HG03097 (cell line): ENCODE measurements around the gene LDLRAD3.

Experiments
- ATAC-seq: cut with Tn5 transposase; IDR thresholded peaks from one replicate; pipeline ENCODE4 v1.9.1; 2021; ENCODE audit not compliant: unreplicated experiment, low FRiP score

The LDLRAD3 gene

GRCh38 chr11:36118084-36118483 lies 174.2 kb downstream of the LDLRAD3 start:
- ATAC-seq: no peak

GRCh38 chr11:36119300-36119699 lies 175.4 kb downstream of the LDLRAD3 start:
- no peak for ATAC-seq

- no peak for ATAC-seq
These were observed 177.2 kb downstream of the LDLRAD3 start for GRCh38 chr11:36121054-36121453.

- no peak for ATAC-seq
These were observed 178.8 kb downstream of the LDLRAD3 start for GRCh38 chr11:36122671-36123070.

GRCh38 chr11:36123336-36124101 lies 179.7 kb downstream of the LDLRAD3 start:
- no peak for ATAC-seq

- ATAC-seq: no peak
These were observed 182.8 kb downstream of the LDLRAD3 start for GRCh38 chr11:36126678-36127077.

GRCh38 chr11:36127550-36127949 lies 183.7 kb downstream of the LDLRAD3 start:
- ATAC-seq: no peak

- no peak for ATAC-seq
These were observed 186.1 kb downstream of the LDLRAD3 start for GRCh38 chr11:36129955-36130354.

GRCh38 chr11:36130401-36130800 lies 186.5 kb downstream of the LDLRAD3 start:
- ATAC-seq: no peak

- ATAC-seq: no peak
These were observed 188.0 kb downstream of the LDLRAD3 start for GRCh38 chr11:36131721-36132397.

- no peak for ATAC-seq
These were observed 189.1 kb downstream of the LDLRAD3 start for GRCh38 chr11:36132940-36133339.

GRCh38 chr11:36135076-36135475 lies 191.2 kb downstream of the LDLRAD3 start:
- no peak for ATAC-seq

- no peak for ATAC-seq
These were observed 195.9 kb downstream of the LDLRAD3 start for GRCh38 chr11:36139767-36140166.

GRCh38 chr11:36141196-36141953 lies 197.5 kb downstream of the LDLRAD3 start:
- ATAC-seq: no peak

GRCh38 chr11:36141956-36142355 lies 198.1 kb downstream of the LDLRAD3 start:
- ATAC-seq: no peak

GRCh38 chr11:36142439-36142838 lies 198.6 kb downstream of the LDLRAD3 start:
- ATAC-seq: no peak

- no peak for ATAC-seq
These were observed 199.0 kb downstream of the LDLRAD3 start for GRCh38 chr11:36142879-36143278.

- no peak for ATAC-seq
These were observed 202.6 kb downstream of the LDLRAD3 start for GRCh38 chr11:36146437-36146836.

- ATAC-seq: no peak
These were observed 203.6 kb downstream of the LDLRAD3 start for GRCh38 chr11:36147491-36147890.

GRCh38 chr11:36148701-36149100 lies 204.8 kb downstream of the LDLRAD3 start:
- no peak for ATAC-seq

GRCh38 chr11:36149538-36150242 lies 205.8 kb downstream of the LDLRAD3 start:
- ATAC-seq: peak; percentile 67
